ENCODE data around the gene TNS1.

Gene TNS1

GRCh38 chr2:217832115-217832514 lies 170.7 kb downstream of the TNS1 start:
- DNase-seq (ENCODE audit: low read depth): no peak

GRCh38 chr2:217831306-217831705 lies 171.5 kb downstream of the TNS1 start:
- no peak for DNase-seq (ENCODE audit: low read depth)

GRCh38 chr2:217830807-217831206 lies 172.0 kb downstream of the TNS1 start:
- DNase-seq (ENCODE audit: low read depth): no peak

DNA sequence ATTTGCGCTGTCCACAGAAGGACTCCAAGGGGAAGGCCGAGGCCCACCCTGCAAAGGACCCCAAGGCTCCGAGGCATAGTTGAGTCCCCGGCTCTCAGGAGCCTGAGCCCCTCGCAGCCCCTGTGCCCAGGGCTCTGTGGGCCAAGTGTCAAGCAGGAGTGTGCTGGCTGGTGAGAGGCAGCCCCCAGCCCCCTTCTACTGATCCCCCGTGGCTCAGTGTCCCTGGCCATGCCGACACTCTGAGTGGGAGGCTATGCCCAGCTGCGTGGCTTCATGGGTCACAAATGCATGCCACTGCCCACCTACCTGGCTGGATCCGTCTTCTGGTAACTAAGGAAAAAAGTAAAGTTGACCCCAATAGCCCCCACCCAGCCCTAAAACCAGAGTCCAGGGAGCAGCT lies 172.7 kb downstream of the TNS1 start:
- no peak for DNase-seq (ENCODE audit: low read depth)

DNA sequence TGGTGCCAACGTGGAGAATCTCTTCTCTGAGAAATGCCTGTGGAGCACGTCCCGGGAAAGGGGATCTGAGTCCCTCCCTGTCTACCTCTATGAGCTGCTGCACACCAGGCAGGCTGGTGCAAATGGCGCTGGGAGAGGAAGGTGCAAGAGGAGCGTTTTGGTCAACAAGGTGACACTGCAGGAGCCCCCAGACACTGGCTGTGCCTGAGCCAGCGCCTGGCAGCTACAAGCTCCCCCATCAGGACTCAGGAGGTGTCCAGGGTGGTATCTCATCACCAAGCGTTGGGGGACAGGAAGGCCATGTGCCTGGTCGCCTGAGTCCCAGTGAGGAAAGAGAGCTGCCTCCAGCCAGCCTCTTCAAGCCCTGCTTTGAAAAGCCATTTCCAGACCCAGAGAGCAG lies 173.4 kb downstream of the TNS1 start:
- no peak for DNase-seq (ENCODE audit: low read depth)

DNA sequence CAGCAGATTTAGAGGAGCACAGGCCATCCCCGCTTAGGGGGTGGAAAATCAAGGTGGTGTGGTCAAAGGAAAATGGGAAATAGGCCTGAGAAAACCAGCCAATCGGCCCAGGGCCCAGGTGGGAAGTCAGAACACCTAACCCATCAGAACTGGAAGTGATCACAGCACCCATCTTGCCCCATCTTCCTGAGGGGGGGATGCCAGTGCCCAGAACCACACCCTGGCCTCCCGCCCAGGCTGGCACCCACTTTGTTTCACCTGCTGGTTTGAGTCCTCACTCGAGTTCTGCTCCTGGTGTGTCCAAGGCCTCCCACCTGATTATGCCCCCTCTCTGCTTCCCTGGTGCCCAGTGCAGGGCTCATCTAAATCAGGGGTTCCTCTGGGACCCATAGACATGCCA lies 174.5 kb downstream of the TNS1 start:
- DNase-seq (ENCODE audit: low read depth): no peak

- DNase-seq (ENCODE audit: low read depth): no peak
Measured at GRCh38 chr2:217827430-217828201, 175.2 kb downstream of the TNS1 start.

- DNase-seq (ENCODE audit: low read depth): no peak
Measured at GRCh38 chr2:217826991-217827390, 175.8 kb downstream of the TNS1 start.

DNA sequence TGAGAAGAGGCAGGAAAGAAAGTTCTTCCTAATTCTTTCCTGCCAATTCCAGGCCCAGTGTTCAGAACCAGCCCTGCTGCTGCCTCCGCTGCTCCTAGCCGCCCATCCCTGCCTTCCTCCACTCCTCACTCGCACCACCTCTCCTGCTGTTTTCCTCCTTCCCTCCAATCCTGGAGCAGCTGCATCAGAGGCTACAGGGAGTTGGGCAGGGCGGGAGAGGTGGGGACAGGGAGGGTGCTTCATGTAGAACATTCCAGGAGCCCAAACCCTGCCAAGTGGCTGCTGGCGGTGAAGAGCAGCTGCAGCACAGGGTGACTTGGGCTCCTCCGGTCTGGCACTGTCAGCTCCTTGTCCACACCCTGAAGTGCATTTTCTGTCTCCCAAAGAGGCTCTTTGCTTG lies 176.3 kb downstream of the TNS1 start:
- DNase-seq (ENCODE audit: low read depth): no peak

DNA sequence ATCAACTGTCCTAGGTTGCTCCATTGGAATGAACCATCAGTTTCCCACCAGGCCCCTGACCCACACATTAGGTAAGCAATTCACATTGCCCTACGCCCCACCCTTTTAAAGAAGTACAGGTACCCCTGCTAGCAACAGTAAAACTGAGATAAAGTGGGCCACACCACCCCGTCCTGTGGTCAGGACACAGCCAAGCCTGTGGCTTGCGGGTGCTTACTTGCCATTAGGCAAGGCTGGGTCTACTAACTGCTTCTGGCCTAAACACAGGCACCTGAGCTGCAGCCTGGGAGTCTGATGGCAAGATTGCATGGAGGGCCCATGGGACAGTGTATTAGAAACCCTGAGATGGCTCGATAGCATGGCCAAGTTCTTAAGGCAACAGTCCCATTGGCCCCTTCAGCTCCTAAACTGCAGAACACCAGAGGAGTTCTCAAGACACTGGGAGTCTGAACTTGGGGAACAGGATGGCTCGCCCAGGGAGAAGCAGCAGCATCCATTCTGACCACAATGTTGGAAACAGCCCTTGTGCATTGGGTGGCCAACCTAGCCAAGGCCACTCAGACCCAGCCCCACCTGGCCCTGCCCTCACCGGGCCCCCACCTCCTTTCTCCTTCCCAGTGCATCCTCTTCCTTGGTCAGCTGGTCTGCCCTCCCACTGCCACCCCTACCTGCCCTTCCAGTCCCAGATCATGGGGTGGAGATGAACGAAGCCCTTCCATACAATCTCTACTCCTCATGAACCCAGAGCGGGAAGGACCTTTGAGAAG lies 177.1 kb downstream of the TNS1 start:
- DNase-seq (ENCODE audit: low read depth): no peak

DNA sequence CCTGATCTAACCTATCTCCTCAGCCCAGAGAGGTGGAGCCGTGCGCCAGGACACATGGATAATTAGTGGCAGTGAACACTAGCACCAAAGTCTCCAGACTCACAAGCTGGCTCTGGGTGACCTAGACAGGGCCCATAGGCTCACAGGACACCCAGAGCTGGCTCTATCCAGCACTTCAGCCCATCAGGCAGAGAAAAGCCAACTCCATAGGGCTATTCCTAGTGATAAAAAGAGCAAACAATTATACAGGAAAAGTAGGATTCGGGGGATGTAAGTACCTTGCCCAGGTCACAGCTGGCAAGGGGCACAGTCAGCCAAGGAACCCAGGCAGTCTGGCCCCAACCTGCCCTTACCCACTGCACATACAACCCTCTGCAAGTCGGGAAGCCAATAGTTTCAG lies 178.6 kb downstream of the TNS1 start:
- DNase-seq (ENCODE audit: low read depth): no peak

- no peak for DNase-seq (ENCODE audit: low read depth)
Measured at GRCh38 chr2:217823626-217824025, 179.2 kb downstream of the TNS1 start.

- no peak for DNase-seq (ENCODE audit: low read depth)
Measured at GRCh38 chr2:217822296-217823252, 180.2 kb downstream of the TNS1 start.

DNA sequence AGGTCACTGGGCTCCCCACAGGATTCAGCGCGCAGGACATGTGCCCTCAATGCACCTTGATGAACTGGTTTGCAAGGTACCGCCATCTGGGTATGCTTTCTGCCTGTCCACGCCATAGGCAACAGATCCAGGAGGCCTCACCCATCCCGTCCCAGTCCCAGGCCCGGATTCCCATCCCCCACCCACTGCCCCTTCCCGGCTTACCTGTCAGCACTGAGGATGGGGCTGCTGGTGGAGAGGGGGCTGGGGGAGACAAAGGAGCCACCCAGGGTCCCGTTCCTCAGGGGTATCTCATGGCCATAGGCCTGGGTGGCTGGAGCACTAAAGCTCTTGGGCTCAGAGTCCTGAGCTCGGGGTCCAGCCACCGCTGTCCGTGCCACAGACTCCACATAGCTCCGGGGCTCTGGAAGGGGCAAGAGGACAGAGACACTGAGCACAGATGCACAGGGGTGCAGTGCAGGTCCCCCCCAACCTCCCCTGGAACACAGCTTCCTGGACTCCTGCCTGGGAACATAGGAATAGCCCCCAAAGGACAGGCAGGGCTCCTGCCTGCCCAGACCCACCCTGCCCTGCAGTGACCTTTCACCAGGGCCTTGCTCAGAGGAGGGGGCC lies 181.2 kb downstream of the TNS1 start:
- DNase-seq (ENCODE audit: low read depth): no peak

- no peak for DNase-seq (ENCODE audit: low read depth)
Measured at GRCh38 chr2:217820904-217821303, 181.9 kb downstream of the TNS1 start.

DNA sequence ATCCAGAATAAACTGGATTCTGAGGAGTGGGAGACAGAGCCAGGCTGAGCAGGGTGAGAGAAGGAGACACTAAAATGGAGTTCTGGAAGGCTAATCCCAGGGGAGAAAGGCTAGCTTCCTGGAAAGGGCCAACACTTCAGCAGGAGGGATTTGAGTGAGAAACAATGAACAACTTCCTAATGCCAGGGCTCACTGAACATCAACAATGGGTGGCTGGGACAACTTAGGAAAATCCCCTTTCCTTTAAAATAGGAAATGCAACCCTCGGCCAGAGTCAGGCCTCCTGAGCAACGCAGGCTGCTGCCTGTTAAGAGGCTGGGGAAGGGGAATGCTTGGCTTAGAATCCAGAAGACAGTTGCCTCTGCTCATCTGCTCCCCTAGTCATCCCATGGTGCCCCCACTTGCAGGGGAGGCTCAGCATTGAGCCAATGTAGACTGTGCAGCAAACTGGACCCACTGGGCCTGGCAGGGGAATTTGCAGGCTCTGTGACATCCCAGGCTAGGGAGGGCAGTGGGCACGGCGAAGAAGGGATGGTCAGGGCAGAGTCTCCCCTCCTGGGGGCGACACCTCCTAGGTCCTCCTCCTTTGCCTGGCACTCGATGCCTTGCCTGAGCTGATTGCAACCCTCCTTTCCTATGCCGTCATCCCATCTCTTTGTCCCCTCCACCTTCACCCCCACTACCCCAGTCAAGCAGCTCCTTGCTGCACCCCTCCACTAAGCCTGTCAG lies 182.5 kb downstream of the TNS1 start:
- no peak for DNase-seq (ENCODE audit: low read depth)

- no peak for DNase-seq (ENCODE audit: low read depth)
Measured at GRCh38 chr2:217818293-217818850, 184.4 kb downstream of the TNS1 start.

- DNase-seq (ENCODE audit: low read depth): no peak
Measured at GRCh38 chr2:217817466-217818292, 185.1 kb downstream of the TNS1 start.

DNA sequence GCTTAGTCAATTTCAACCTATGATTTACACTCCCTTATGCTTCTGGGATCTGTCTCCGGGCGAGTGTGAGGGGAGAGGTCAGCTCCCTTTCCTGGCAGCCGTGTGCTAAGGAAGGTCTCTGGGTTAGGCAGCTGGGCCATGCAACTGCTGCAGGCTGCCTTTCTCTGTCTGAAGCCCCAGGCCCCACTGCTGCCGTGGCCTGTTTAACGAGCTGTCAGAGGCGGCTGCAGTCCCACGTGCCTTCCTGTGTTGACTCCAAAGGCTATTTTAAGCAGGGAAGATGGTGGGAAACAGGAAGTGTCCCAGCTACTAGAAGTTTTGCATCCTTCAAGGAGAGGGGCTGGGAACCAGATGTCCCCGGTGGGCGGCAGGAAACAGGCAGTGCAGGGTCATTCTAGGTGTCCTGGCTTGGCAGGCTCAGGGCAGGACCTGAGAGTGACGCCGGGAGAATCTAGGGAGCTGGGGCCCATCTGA lies 186.4 kb downstream of the TNS1 start:
- no peak for DNase-seq (ENCODE audit: low read depth)

DNA sequence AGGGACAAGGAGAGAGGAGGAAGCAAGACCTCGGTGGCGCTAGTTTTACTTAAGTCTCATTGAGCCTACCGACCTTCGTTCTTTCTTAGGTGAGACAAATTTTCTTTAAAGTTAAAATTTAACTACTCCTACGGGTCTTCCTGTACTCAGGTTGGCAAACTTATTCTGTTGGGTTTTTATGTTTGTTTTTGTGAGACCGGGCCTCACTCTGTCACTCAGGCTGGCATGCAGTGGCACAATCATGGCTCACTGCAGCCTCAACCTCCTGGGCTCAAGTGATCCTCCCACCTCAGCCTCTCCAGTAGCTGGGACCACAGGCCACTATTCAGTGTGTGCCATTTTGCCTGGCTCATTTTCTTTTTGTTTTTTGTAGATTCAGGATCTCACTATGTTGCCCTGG lies 189.0 kb downstream of the TNS1 start:
- no peak for DNase-seq (ENCODE audit: low read depth)

Measured in stimulated activated CD8-positive, alpha-beta memory T cell treated with anti-CD3 and anti-CD28 coated beads, Interleukin-12 subunit alpha, Interleukin-12 subunit beta, amount 100 ng/mL, for 1 hour (primary cell).